ENCODE measurements around the gene FGFR1OP2.

GRCh38 chr12:26961803-26962202 is 23.5 kb downstream of the FGFR1OP2 start:
- TF ChIP-seq SIN3A (IDR thresholded peaks at IDR 0.05; ENCODE audit: borderline replicate concordance, insufficient read depth, low read length) (no peak), POLR2AphosphoS5 (IDR thresholded peaks at IDR 0.05; ENCODE audit: low read depth, low read length) (no peak), TAF1 (IDR thresholded peaks at IDR 0.05; ENCODE audit: borderline replicate concordance, insufficient read depth, low read length) (no peak), FOXP2 (optimal IDR thresholded peaks at IDR 0.05; ENCODE audit: borderline replicate concordance, extremely low read depth, extremely low read length, insufficient read depth) (no peak), REST (IDR thresholded peaks at IDR 0.05; ENCODE audit: insufficient read depth in 1 of 2, low read depth in 2 of 2, low read length in 2 of 2) (no peak)
